Superior temporal gyrus (tissue), 1 donor: ENCODE data around the gene MACC1.

Experiments
- DNase-seq: peaks from one replicate; pipeline ENCODE4 v3.0.0-alpha.2; 2016; ENCODE audit errors: extremely low spot score

MACC1 gene, protein sequence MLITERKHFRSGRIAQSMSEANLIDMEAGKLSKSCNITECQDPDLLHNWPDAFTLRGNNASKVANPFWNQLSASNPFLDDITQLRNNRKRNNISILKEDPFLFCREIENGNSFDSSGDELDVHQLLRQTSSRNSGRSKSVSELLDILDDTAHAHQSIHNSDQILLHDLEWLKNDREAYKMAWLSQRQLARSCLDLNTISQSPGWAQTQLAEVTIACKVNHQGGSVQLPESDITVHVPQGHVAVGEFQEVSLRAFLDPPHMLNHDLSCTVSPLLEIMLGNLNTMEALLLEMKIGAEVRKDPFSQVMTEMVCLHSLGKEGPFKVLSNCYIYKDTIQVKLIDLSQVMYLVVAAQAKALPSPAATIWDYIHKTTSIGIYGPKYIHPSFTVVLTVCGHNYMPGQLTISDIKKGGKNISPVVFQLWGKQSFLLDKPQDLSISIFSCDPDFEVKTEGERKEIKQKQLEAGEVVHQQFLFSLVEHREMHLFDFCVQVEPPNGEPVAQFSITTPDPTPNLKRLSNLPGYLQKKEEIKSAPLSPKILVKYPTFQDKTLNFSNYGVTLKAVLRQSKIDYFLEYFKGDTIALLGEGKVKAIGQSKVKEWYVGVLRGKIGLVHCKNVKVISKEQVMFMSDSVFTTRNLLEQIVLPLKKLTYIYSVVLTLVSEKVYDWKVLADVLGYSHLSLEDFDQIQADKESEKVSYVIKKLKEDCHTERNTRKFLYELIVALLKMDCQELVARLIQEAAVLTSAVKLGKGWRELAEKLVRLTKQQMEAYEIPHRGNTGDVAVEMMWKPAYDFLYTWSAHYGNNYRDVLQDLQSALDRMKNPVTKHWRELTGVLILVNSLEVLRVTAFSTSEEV

DNA sequence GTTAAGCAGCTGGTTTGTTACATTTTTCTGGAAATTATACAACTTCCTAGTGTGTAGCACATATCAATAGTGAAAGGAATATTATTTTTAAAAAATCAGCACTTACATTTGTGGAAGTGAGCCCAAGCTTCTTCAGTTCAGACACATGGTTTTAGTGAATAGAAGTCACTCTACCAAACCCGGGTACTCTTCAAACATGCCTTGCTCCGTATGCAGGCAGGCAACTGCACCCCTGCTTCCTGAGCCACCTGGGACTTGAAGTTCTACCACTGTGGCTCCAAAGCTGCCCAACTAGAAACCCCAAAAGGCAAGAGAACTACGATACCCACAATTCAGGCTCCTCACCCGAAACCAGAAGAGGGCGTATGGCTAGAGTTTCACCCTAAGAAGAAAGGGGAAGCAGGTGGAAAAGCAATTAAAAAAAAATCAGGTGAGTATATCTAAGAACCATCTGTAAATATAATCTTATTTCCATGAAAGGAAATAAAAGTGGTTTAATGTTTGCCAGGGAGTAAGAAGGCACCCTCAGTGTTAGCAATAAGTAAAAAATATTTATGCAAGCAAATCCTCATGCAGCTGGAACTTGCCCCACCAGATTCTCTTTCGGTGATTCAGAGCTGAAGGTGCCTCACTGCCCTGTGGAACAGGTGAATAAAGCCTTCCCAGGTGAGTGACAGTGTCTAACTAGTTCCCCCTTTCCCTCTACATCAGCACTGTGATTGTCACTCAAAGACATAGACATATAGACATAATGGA is at the start of gene MACC1:
Gene MACC1, minus strand, starts transcription at position 192 of the 756 bp plus-strand sequence. CDS start 55,522 bp downstream, outside the sequence.
- DNase-seq: no peak

DNA sequence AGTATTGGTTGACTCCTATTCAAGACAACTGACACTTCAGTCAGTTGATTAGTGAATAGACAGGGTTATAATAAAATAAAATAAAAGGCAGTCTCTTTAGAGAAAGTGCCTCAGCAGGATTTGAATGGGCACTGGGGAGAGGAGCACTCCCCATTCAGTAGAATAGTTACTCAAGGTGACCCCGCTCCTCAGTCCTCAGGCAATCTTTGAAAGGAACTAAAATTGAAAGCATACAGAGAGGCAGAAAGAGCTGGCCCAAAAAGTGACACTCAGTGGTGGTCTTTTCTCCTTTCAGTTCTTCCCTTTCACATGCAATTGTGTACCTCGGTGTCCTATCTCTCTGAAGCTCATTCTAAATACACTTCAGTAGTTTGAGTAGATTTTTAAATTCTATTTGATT is 47.4 kb upstream of the MACC1 start:
- no peak for DNase-seq

DNA sequence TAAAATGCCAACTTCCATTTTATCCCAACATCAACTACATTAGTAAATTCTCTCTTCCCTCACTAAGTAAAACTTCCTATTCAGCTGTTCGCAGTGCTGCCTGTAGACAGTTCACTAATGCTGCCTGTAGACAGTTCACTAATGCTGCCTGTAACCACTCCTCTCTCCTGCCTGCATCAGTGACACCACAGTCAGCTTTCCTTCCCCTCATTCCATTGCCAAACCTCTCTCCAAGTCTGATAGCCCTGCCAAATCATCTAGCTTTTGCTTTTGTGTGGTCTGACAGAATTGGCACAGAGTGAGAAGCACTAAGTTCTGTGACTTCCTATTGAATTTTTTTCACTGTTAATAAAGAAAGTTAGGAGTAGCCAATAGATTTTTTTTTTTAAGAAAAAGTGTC is 43.0 kb upstream of the MACC1 start:
- DNase-seq: no peak

DNA sequence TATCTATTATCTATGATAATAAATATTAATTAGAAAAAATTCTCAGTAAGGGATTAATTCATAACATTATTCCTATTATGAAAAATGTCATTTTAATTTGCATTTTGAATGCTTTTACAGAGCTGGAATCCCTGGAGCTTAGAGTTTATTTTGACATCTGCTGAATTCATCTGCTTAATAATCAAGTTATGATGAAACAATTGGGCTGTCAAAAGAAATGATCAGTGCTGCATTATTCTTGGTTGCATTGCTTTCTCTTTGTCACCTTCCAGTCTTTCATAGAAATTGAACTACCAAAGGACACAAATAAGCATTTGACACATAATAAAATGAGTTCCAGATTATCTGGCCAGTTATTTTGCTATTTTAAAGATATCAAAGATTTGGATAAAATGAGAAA is 40.0 kb upstream of the MACC1 start:
- DNase-seq: no peak

DNA sequence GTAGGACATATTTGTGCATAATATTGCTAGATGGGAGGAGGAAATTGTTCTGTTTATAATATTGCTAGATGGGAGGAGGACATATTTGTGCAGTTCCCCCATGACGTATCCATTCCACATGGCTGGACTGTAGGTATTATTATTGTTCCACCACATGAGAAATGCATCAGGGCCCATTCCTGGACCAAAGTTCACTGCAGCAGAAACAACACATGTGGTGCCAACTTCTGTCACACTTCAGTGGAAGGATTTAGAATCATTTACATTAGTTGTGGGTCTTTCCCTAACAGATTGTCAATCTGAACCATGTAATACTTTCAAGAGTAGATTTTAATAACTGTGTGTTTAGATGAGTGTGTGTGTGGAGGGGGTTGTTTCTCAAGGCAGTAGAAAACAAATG is 32.7 kb upstream of the MACC1 start:
- no peak for DNase-seq

DNA sequence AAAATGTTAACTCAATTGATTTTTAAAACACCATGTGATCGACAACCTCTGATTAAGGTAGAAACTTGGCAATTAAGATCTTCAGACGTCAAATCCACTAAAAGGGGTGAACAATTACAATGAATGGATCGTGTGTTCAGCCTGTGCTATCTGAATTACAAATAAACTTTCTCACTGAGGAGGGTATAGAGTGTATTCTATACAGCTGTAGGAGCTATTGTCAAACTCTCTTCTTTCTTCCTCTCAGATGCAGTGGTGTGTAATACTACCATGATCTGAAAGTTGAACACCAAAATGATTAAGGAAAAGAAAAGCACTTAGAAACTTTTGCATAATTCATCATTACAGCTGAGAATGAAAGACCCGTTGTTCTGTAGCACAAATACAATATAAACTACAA is 32.2 kb upstream of the MACC1 start:
- peak; percentile 30 for DNase-seq

DNA sequence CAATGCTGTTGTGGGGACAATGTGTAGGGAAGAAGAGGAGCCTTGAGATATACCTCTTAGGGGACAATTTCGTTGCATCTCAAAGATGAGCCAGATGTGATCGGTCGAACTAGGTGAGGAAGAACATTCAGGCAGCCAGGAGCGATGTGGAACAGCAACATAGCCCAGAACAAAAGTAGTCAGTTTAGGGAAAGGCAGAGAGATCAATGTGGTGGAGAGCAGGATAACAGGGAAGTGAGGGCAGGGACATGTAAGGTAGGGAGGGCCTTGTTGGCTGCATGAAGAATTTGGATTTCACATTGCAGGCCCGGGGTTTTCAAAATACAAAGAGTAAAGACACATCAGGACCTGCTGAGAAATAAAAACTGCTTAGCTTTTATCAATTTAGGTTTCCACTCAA is 29.1 kb upstream of the MACC1 start:
- DNase-seq: no peak

DNA sequence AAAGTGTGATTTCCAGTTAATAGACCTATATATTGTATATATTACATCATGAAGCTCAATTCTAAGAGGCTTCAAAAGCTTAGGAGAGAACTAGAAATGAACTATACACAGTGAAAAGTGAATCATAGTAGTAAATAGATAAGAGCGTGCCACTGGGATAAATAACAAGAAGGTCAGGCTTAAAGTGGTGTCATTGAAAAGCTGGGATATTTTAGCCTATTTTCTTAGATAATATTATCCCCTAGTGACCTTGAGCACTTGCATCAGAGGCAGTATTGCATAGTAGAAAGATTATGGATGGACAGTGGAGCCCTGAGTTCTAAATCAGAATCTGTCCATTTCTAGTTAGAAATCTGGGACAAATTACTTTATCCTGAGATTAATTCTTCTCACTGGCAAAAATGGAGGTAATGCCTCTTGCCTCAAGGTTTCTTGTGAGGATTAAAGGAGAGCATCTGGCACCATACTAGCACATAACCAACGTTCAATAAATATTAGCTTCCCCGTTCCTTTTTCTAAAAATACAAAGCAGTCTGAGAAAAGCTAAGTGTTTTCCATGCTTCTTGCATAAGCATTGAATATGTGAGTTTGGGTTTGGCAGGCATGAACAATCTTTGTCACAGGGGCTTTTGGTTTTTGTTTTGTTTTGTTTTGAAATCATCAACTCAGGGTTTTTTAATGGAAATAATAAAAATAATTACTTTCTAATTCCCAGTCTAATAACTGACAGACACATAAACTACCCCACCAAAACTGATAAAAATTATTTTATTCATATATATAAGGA is 27.3 kb upstream of the MACC1 start:
- no peak for DNase-seq

DNA sequence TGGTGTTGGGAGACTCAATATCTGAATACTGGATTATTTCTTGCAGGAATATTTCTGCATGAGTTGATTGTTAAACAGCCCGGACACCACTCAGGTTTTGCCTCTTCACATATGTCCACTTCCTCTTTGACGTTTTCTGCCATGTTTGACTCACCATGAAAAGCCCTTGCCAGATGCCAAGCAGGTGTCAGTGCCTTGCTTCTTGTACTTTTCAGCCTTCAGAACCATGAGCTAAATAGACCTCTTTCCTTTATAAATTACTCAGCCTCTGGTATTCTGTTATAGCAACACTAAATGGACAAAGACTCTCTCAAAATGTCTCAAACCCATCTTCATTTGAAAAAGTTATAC is 24.7 kb upstream of the MACC1 start:
- no peak for DNase-seq

DNA sequence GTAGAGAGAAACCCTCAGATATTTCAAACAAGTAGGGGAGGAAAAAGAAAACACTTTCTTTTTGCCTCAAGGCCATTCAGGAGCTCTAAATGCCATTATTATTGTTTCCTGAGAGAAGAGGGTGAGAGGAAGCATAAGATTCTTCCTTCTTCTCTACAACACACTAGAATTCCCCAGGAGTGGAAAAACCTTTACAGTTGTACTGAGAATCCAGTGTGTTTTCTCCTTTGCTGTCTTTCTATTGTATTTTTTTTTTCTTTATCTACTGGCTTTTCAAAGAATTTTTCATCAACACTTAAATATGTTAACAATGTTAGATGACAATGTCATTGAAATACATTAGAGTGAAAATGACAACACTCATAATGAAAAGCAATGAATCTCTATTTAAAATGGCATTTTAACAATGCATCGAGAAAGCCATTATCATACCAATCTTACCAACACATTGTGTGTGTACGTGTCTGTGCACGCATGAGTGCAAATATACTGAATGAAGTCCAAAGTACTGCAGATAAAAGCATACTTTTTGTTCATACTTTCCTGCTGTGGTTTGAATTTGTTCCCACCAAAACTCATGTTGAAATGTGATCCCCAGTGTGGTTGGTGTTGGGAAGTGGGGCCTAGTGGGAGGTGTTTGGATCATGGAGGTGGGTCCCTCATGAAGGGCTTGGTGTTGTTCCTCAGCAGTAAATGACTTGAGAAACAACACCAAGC is 24.2 kb upstream of the MACC1 start:
- DNase-seq: no peak

DNA sequence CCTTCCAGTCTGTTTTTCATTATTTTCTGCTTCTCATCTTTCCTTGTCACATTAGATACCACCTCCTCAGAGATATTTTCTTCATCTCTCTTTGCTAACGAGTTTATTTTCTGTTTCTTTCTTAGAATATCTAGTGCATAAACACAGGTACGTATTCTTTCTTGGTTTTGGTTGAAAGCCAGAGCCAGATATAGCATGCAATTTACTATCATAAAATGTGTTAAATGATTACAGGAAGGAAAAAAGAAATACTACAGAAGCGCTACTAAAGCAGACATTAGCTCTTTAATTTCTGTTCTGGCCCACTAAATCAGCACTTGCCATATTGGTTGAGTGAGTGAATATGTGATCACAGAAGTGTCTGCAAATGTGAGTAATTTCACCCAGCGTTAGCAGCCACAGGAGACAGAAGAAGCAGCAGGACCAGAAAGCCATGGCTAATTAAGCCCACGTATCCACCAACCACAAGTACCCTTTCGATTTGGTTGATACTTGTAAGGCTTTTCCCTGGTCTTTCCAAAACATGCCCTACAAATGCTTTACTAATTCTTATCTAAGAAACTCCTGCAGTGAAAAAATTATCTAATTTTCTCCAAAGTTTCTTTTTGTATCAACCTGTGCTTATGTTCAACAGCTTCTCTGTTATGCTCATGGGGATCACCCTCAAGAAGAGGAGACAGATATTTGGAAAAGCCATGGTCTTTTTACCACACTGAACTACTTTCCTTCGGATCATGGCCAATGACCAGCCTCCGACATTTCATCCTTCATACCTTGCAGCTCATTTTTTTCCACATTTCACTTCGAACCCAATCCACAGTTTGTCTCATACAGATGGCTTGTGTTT is 23.1 kb upstream of the MACC1 start:
- no peak for DNase-seq

DNA sequence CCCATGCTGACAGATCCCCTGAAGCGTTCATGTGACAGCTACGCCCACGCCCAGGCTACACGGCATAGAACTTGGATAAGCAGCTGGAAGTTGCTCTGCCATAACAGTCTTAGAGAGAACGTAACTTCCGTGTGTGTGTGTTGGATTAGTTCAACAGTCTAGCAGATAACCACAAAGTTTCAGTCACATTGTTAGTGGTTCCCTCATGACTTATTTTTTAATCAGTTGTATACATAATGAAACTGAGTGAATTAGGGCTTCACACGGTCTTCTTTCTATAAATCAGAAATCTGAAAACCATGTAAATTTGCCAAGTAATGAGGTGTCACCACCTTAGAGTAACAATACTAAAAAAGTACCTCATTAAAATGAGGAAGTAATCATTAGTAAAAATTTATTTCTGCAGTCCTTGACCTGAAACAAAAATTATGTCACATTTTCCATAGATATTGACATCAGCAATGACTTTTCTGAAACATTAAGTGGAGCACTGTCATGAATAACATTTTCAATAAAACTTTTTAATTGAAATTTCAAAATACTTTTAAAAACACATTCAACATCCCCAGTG is 21.7 kb upstream of the MACC1 start:
- DNase-seq: no peak

DNA sequence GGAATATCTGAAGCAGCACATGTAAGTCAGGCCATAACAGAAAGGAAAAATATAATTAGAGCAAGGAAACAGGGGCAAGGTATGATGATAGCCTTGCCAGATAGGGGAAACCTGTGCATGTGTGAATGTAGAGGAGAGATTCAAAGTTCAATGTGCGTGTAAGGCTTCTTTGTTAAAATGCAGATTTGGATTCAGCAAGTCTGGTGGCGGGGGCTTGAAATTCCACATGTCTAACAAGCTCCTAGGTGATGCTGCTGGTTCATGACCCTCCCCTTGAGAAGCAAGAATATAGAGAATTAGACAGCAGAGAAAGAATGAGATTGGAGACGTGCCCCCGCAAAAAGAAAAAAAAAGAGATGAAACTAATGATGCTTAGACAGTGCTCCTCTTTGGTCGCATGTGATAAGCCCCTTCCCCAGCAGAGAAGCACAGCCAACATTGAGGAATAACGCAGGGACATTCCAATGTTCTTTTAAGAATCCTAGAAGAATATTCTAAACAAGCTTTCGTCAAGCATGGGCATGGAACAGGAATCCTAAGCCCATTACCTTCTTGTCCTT is 21.1 kb upstream of the MACC1 start:
- DNase-seq: no peak

DNA sequence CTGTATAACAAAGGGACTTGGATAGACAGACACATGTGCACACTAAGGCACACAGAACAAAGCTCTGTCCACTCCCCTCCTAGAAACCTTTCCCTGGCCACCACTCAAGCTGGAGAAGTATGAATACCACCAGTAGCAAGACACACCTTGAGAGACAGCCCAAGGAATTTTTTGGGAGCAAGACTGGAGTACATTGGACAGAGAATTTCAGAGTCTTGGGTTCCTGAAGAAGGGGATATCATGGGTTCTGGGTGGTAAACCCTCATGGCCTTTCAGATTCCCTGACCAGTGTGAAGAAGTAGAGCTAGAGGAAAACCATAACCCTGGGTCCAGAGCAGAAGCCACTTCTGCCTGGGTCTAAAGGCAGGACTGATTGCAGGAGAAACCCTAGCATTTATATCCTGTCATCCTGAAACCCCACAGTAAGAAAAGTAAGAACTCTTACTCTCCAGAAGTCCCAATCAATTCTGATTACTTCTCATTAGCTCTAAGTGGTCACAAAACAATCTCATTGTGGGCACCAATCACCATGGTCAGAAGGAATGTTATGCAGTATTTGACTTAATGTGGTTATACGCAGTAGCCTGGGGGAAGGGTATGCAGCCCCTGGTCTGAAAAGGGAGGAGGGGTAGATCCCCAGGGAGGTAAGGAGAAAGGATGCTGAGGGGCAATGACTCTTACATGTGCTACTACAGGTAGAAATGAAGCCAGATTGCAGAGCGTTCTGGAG is 20.4 kb upstream of the MACC1 start:
- no peak for DNase-seq

DNA sequence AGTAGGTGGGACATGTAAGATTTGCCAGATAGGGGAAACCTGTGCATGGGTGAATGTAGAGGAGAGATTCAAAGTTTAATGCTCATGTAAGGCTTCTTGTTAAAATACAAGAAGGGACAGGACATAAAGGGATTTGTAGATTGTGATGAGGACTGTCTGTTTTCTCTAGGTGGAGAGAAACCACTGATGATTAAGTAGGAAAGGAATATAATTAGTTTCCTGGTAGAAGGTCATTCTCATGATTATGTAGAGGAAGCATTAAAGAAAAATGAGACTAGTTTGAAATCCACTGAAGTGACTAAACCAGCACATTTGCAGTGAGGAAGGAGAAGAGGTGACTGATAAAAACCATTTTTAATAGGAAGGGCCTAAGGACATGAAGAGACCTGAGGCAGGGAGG is 19.6 kb upstream of the MACC1 start:
- no peak for DNase-seq

DNA sequence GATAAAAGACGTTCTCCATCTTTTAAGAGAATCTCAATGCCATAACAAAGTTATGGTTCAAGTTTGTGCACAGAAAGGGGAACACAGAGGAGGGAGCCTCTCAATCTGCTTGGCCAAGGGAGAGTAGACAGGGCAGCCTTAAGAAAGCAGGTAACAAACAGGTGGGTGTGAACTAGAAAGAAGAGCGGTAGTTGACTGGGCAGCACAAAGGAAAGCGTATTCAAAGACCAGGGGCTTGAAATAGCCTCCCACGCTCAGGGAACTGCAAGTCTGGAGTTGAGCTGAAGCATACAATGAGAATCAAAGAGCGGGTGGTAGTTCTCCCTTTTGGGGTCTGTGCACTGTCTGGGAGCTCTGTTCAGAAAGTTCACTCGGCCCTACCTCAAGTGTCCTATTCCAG is 18.9 kb upstream of the MACC1 start:
- no peak for DNase-seq

DNA sequence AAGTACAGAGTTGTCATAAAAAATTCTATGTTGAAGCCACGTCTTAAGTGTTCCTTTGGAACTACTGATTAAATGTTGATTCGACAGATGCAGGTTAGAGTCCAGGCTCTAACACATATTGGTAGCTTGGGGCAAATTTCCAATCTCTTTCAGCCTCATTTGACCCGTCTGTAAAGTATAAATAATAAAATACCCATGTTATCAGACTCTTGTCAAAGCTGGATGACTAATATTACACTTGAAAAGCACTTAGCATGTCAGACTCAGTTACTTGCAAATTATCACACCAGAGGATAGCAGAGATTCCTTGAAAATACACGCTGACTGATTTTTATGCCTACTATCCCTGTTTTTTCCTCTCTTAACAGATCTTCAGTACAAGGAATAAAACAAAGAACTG is 18.1 kb upstream of the MACC1 start:
- DNase-seq: no peak

DNA sequence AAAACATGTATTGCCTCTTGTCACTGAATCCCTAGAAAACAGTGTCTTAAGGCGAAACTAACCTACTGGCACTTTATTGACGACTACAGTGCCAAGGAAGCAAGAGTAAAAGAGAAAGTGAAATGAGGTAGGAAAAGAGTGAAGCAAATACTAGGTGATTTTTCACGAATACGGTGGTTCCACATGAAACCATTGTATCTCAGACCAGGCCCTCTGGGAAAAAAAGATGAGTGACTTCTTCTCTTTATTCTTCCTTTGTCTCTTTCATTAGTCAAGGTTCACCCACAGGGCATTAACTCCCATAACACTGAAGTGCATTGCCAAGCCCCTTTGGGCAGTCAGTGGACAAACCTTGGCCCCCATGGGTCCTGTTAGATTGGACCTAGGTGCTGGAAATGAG is 16.2 kb upstream of the MACC1 start:
- DNase-seq: no peak

DNA sequence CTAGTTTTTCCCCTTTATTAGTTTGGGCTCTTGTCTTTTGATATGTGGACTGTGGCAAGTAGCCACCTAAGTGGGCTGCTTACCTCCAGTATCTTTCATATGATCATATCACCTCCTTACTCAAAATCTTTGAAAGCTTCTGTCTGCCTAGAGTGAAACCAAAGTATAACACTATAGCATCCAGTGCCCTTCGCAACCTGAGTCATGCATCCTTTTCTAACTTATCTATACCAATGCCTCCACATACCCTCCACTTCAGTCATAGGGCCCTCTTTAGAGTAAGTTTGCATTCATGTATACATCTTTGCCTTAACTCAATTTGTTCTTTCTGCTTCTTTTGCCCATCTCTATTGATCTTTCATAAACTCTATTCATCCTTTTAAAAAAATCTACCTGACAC is 15.7 kb upstream of the MACC1 start:
- DNase-seq: no peak
